A673 (cell line): Measurements from ENCODE around the gene EFNA5.

Source experiments
- EZH2 ChIP-seq: fragments of 200-600 bp; sonication (generic); IDR thresholded peaks from 2 replicates; pipeline ENCODE4 v1.6.1; 2017; ENCODE audit warnings: borderline replicate concordance, low read depth, mild to moderate bottlenecking, mixed read lengths, antibody characterized with exemption, low read length; ENCODE audit not compliant: poor library complexity, severe bottlenecking
- TF ChIP-seq, protein P1 (sequence below): fragments of 300-800, 200-600 bp; sonication (generic); conservative IDR thresholded peaks from 2 replicates; pipeline ENCODE4 v1.5.1; 2017; ENCODE audit warnings: low read depth, mild to moderate bottlenecking, antibody characterized with exemption, low read length, moderate library complexity, mixed read lengths

DNA sequence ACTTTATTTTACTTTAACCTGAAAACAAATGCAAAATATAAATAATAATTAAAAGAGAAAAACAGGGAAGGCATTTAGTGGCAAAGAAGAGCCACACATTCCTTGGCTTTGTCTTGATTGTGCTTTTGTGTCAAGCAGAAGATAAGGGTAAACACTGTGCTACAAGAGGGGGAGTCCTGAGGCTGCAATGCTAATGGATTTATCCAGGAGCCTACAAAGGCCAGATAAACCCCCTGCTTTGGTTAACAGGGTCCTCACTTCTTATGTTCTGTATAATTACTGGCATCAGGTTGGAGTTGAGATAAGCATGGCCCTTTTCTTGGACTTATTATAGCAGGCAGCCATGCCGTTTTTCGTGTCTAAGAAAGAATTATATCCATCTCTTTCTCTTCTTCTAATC lies 302.8 kb downstream of the EFNA5 start:
- TF ChIP-seq, protein P1, sequence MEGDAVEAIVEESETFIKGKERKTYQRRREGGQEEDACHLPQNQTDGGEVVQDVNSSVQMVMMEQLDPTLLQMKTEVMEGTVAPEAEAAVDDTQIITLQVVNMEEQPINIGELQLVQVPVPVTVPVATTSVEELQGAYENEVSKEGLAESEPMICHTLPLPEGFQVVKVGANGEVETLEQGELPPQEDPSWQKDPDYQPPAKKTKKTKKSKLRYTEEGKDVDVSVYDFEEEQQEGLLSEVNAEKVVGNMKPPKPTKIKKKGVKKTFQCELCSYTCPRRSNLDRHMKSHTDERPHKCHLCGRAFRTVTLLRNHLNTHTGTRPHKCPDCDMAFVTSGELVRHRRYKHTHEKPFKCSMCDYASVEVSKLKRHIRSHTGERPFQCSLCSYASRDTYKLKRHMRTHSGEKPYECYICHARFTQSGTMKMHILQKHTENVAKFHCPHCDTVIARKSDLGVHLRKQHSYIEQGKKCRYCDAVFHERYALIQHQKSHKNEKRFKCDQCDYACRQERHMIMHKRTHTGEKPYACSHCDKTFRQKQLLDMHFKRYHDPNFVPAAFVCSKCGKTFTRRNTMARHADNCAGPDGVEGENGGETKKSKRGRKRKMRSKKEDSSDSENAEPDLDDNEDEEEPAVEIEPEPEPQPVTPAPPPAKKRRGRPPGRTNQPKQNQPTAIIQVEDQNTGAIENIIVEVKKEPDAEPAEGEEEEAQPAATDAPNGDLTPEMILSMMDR, result no peak
- TF ChIP-seq EZH2, result no peak
